A549 (cell line): ENCODE measurements around the gene NPM1. TPM values are rescaled to one million over a fixed set of nuclear protein-coding genes. Genes with fewer than 3 reads are reported as not detected.

Source experiments
- polyA plus RNA-seq, 4 experiments: library from polyadenylated mRNA; depleted of rRNA in 3 of 4; stranded (reverse); fragments of >200 nt; fragmentation: RNase III in 1 of 4; extraction: RNeasy Plus Mini Kit Qiagen cat#74134 plus additional on column Dnase treatment in 1 of 4; gene quantifications; 2 replicates in 3 of 4; 3 replicates in 1 of 4; pipeline ENCODE4 v1.2.3, GENCODE V29; 2011 to 2017
- small RNA-seq, 6 experiments: library from RNA; depleted of rRNA; stranded (forward); fragments of <200 nt; gene quantifications; one replicate each; pipeline ENCODE3, GENCODE V24; 2012

The NPM1 gene
- polyA plus RNA-seq, 2 of the 4 experiments (the other 2 are of a cell fraction): 3,380 to 5,196 TPM

Small RNAs within 50 kb of the gene (small RNA-seq; reads per million reads assigned to genes)
- 0 to 0.43 (median 0) reads per million in 6 experiments for gene AC091980.1
- gene MIR3912: 0 to 15.6 (median 4.0) reads per million in 6 experiments
- gene RN7SL339P: 0 reads per million in 6 experiments
- 0 to 0.16 (median 0) reads per million in 6 experiments for gene SNORA70J

Other genes starting within 250 kb of the NPM1 start
- gene TLX3, start 78.6 kb upstream of the NPM1 start, polyA plus RNA-seq (2011; rRNA removed): not detected in 2 replicates
- not detected in 3 replicates for gene TLX3, start 78.6 kb upstream of the NPM1 start, polyA plus RNA-seq (2017; fragmentation: RNase III; extraction: RNeasy Plus Mini Kit Qiagen cat#74134 plus additional on column Dnase treatment)
- gene FGF18, start 31.8 kb downstream of the NPM1 start, polyA plus RNA-seq (2011; rRNA removed): 0.11 and 0.16 TPM in 2 replicates
- 0.09 to 0.34 TPM (median 0.18 TPM) in 3 replicates for gene FGF18, start 31.8 kb downstream of the NPM1 start, polyA plus RNA-seq (2017; fragmentation: RNase III; extraction: RNeasy Plus Mini Kit Qiagen cat#74134 plus additional on column Dnase treatment)